Activated naive CD8-positive, alpha-beta T cell (primary cell): ENCODE data around the gene COL16A1.

Experiments used
- H3K27ac Mint-ChIP-seq: one replicate; pipeline ENCODE4 v1.8.0; 2021; ENCODE audit warnings: mixed read lengths
- H3K27me3 Mint-ChIP-seq: one replicate; pipeline ENCODE4 v1.8.0; 2021; ENCODE audit warnings: mixed read lengths
- H3K36me3 Mint-ChIP-seq: one replicate; pipeline ENCODE4 v1.8.0; 2021; ENCODE audit warnings: mixed read lengths
- H3K4me1 Mint-ChIP-seq: one replicate; pipeline ENCODE4 v1.8.0; 2021; ENCODE audit warnings: low read depth, mixed read lengths
- H3K4me3 Mint-ChIP-seq: one replicate; pipeline ENCODE4 v1.8.0; 2021; ENCODE audit warnings: mild to moderate bottlenecking, mixed read lengths
- H3K9me3 Mint-ChIP-seq: one replicate; pipeline ENCODE4 v1.8.0; 2021; ENCODE audit warnings: low read depth, mixed read lengths

COL16A1 gene

DNA sequence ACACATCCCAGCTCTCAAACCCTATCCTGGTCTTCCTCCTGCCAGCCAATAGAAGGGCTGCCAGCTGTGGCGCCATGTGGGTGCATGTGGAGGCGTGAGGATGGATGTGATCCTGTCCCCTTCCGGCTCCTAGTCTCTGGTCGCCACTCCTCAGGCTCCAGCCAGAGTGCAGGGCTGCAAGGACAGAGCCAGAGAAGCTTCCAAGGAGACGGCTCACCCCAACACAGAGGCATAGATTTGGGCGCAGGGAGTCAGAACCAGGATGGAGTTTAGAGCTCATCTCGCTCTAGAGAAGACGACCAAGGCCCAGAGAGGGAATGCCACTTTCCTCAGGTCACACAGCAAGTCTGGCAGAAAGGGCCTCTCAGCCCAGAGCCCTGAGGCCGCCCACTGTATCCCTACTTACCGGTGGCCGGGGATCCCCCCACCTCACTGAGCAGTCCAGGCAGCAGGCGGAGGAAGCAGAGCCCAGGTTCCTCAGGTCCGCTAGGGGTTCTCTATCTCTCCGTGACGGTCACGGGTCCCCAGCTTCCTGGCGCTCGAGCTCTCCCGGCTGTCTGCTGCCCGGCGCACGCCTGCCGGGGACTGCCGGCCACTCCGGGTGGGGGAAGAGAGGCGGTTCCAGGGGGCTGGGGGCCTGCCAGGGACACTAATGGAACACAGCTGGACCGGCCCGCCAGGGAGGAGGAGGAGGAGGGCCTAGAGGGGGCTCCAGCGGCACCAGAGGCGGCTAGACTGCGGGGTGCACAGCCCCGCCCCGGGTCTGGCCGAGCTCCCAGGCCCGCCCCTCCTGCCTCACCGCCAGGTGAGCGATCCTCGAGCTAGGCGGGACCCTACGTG lies at the start of gene COL16A1:
Gene COL16A1, minus strand, starts transcription at position 587 of the 840 bp plus-strand sequence. CDS start 1,824 bp downstream, outside the sequence.
- H3K27ac Mint-ChIP-seq = peak within 1 kb of the TSS; percentile 17
- H3K27me3 Mint-ChIP-seq = peaks cover 29% of the 10 kb centered on the region
- H3K36me3 Mint-ChIP-seq = no peaks in the 10 kb centered on the region
- H3K9me3 Mint-ChIP-seq = no peaks in the 10 kb centered on the region
- H3K4me3 Mint-ChIP-seq = peak within 1 kb of the TSS; percentile 60
- H3K4me1 Mint-ChIP-seq = peaks cover 44% of the 10 kb centered on the region

DNA sequence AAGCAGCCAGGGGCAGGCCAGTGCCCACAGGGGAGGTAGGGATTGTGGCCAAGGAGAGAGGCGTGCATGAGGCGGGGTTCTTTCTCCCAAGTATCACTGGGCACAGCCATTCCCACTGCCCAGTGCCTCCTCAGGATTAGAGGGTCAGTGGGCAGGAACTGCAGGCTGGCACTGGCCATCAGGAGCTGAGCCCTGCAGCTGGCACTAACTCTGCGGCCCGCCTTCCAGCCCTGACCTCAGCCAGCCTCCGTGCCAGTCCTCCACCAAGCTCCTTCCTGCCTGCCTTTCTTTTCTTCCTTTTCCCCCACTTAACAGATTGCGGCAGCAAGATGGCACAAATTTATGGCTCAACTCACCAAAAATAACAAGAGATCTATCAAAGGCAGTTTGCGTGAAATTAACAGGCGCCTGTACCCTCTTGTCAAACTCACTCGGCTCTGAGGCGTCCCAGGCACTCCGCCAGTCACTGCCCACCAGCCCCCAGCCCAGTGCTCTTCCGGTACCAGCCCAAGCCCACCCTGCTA lies 49.2 kb upstream of the COL16A1 start:
- Mint-ChIP-seq H3K36me3 (no peaks in the 10 kb centered on the region), H3K4me3 (no peak overlapping the region), H3K9me3 (no peaks in the 10 kb centered on the region), H3K27ac (no peak overlapping the region), H3K27me3 (peaks cover 1% of the 10 kb centered on the region), H3K4me1 (peaks cover 20% of the 10 kb centered on the region)

DNA sequence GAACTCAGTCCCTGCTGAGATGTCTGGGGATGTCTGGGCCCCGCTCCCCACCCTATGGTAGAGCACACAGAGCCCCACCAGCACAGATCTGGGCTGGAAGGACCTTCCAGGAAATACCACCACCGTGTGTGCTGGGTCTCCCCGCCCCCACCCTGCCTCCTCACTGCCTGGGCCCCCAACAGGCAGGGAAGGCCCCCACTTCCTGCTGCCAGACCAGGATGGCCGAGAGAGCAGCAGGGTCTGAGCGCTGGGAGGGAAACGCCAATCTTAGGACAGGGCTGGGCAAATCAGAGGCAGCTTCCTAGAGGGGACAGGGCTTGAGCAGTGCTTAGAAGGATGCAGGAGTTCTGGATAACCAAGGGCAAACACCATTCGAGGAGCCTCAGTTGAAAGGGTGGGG lies 48.4 kb upstream of the COL16A1 start:
- no peaks in the 10 kb centered on the region for H3K36me3 Mint-ChIP-seq
- no peaks in the 10 kb centered on the region for H3K9me3 Mint-ChIP-seq
- peaks cover 20% of the 10 kb centered on the region for H3K4me1 Mint-ChIP-seq
- H3K4me3 Mint-ChIP-seq = no peak overlapping the region
- H3K27me3 Mint-ChIP-seq = peaks cover 3% of the 10 kb centered on the region
- H3K27ac Mint-ChIP-seq = no peak overlapping the region

DNA sequence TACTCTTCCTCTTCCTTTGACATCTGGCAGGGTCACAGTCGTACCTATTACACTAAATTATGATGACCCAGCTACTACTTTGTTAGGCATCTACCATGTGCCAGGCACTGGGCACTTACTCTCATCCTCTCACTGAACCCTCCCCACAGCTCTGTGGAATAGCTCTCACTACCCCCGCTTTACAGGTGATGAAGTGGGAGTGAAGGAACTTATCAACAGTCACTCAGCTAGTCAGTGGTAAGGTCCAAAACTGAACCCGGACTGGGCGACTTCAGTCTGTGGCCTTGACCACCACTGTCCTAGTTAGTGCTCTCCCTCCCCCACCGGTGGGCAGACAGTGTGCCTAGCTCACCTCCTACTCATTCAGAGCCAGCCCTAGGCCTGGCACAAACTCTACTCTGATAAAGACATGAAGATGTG lies 48.0 kb upstream of the COL16A1 start:
- H3K4me3 Mint-ChIP-seq = no peak overlapping the region
- peaks cover 7% of the 10 kb centered on the region for H3K27me3 Mint-ChIP-seq
- no peaks in the 10 kb centered on the region for H3K9me3 Mint-ChIP-seq
- H3K27ac Mint-ChIP-seq = no peak overlapping the region
- no peaks in the 10 kb centered on the region for H3K36me3 Mint-ChIP-seq
- peaks cover 20% of the 10 kb centered on the region for H3K4me1 Mint-ChIP-seq

DNA sequence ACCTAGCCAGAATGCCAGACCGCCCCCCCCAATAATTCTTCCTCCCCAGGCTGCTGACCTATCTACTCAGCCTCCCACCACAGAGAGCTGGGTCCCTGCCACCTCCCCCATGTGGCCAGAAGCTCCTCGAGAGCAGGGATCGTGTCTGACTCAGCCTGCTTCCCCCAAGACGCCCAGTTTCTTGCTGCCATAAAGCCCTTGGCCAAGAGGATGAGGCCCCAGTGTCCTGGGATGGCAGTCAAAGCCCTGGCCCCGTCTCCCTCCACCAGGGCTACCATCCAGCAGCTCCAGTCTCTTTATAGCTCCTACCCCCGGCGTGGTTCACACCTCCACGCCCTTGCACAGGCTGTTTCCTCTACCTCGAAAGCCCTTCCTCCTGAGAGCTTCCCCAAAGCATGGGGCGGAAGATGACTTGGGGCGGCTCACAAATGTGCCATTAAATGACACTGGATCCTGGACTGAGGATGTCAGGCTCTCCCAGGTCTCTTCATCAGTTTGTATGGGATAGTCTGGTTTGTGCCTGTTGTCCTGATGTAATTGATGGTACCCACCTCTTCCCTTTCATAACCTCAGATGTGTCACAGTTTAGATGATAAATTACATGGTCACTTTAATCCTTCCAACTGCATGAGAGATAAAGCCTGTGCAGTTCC lies 47.2 kb upstream of the COL16A1 start:
- Mint-ChIP-seq H3K4me1 (peaks cover 20% of the 10 kb centered on the region), H3K4me3 (no peak overlapping the region), H3K27me3 (peaks cover 8% of the 10 kb centered on the region), H3K27ac (no peak overlapping the region), H3K36me3 (no peaks in the 10 kb centered on the region), H3K9me3 (no peaks in the 10 kb centered on the region)

DNA sequence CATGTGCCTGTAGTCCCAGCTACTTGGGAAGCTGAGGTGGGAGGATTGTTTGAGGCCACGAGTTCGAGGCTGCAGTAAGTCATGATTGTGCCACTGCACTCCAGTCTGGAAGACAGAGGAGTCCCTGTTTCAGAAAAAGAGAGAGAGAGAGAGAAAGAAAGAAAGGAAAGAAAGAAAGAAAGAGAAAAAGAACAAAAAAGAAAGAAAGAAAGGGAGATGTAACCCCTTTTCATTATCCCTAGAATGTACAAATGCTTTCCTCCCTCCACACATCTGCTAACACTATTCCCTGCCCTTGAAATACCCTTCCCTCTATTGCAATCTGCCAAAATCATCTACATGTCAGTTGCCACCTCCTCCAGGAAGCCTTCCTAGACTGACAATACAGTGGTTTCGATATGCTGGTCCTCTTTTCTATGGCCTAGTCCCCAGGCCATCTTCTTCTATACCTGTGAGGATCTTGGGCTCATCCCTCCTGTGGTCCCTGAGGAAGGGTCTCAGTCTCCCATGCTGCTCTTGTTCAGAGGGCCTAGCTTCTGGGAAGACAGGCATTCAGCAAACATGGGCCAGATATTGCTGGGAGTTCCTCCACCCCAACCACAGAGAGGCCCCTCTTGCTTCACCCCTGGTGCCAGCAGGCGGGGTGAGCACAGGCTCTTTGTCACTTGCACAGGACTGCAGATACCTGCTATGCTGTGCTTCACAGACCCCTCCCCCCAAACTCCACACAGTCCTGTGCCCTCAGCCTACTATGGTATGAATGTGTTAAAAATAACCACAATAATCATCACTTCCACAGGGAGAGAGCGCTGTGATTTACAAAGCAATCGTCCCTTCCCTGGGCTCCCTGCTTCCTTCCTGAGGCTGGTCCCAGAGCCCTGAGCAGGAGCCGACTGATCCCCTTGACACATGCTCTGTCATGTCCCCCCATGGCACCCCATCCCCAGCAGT lies 46.2 kb upstream of the COL16A1 start:
- Mint-ChIP-seq H3K4me1 (peaks cover 20% of the 10 kb centered on the region), H3K27me3 (peaks cover 8% of the 10 kb centered on the region), H3K27ac (no peak overlapping the region), H3K9me3 (no peaks in the 10 kb centered on the region), H3K4me3 (no peak overlapping the region), H3K36me3 (no peaks in the 10 kb centered on the region)

DNA sequence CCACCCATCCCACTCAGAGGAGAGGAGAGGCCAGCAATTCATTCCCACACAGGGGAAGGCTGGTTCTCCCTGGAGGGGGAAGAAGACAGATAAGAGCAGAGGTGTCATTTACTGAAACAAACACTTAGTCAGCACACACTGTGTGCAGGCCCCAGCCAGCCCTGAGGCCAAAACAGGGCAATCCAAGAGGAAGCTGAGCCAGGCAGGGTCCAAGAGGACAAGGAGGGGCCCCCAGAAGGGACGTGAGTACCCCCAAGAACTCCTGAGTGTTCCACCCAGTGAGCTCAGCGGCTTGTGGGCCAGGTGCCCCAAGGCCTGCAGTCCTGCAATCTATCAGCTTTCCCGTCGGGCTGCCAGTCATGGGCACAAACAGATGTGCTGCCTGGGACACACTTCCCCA lies 44.5 kb upstream of the COL16A1 start:
- peaks cover 8% of the 10 kb centered on the region for H3K27me3 Mint-ChIP-seq
- no peaks in the 10 kb centered on the region for H3K9me3 Mint-ChIP-seq
- H3K36me3 Mint-ChIP-seq = no peaks in the 10 kb centered on the region
- no peak overlapping the region for H3K4me3 Mint-ChIP-seq
- no peak overlapping the region for H3K27ac Mint-ChIP-seq
- H3K4me1 Mint-ChIP-seq = peaks cover 20% of the 10 kb centered on the region

DNA sequence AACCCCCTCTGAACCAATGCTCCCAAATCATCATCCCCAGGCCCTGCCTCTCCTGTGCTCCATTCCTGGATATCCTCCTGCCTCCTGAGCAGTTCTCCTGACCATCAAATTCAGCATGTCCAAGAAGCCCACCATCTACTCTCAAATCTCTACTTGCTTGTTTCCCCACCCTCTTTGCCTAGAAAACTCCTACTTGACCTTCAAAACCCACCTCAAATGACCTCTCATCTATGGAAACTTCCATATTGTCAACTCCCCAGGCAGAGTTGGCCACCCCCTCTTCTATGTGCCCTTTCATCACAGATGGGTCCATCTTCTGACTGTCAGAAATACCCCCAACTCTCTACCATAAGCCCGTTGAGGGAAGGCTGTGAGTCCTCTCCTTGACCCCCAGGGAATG lies 43.5 kb upstream of the COL16A1 start:
- Mint-ChIP-seq H3K36me3 (no peaks in the 10 kb centered on the region), H3K9me3 (no peaks in the 10 kb centered on the region), H3K27ac (no peak overlapping the region), H3K4me1 (peaks cover 17% of the 10 kb centered on the region), H3K4me3 (no peak overlapping the region), H3K27me3 (peaks cover 8% of the 10 kb centered on the region)

DNA sequence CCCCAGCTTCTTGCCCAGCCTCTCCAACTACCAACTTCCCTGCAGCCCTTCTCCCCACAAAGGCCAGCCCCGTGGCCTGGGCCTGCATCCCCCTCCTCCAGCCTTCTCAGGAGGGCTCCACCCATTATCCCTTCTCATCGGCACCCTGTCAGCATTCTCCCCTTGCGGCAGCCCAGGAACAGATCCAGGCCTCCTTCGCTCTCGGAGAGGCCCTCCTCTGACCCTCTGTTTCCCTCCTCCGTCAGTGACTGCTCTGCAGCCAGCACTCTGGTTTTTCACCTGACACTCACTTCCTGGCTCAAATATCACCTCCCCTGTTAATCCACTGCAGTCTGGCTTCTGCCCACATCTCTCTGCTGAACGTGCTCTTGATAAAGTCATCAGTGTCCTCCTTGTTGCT lies 42.9 kb upstream of the COL16A1 start:
- Mint-ChIP-seq H3K4me3 (no peak overlapping the region), H3K4me1 (peaks cover 11% of the 10 kb centered on the region), H3K27ac (no peak overlapping the region), H3K9me3 (no peaks in the 10 kb centered on the region), H3K27me3 (peaks cover 8% of the 10 kb centered on the region), H3K36me3 (no peaks in the 10 kb centered on the region)

DNA sequence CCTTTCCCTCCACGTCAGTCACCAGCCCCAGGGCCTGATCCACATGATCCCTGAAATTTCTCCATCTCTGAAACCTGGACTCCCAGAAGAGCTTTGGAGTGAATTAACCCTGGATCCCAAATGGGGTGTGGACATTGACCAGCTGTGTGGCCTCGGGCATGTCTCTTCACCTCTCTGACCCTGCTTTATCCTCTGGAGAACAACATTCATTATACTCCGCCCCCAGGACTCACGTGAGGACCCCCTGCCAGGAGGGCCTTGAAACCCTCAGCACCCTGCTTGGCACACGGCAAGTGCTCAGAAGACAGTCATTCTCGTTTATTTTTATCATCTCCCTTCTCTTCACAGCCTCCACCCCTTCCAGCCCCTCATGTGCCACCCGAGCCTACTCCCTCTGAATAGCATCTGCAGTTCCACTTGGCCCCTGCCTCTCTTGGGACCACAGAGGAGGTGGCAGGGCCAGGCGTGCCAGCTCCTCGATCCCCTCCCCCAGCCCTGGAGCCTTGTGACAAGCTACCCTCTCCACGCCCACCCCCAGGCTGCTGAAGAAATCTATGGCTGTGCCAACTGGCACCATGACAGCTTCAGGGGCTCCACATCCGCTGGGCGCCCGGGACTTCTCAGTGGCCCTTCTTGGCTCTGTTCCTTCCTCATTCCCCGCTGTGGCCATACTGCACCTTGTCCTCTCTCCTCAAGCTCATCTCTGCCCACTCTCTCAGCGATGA lies 42.3 kb upstream of the COL16A1 start:
- H3K4me3 Mint-ChIP-seq = no peak overlapping the region
- H3K36me3 Mint-ChIP-seq = no peaks in the 10 kb centered on the region
- H3K4me1 Mint-ChIP-seq = peaks cover 7% of the 10 kb centered on the region
- H3K27ac Mint-ChIP-seq = no peak overlapping the region
- peaks cover 8% of the 10 kb centered on the region for H3K27me3 Mint-ChIP-seq
- no peaks in the 10 kb centered on the region for H3K9me3 Mint-ChIP-seq

DNA sequence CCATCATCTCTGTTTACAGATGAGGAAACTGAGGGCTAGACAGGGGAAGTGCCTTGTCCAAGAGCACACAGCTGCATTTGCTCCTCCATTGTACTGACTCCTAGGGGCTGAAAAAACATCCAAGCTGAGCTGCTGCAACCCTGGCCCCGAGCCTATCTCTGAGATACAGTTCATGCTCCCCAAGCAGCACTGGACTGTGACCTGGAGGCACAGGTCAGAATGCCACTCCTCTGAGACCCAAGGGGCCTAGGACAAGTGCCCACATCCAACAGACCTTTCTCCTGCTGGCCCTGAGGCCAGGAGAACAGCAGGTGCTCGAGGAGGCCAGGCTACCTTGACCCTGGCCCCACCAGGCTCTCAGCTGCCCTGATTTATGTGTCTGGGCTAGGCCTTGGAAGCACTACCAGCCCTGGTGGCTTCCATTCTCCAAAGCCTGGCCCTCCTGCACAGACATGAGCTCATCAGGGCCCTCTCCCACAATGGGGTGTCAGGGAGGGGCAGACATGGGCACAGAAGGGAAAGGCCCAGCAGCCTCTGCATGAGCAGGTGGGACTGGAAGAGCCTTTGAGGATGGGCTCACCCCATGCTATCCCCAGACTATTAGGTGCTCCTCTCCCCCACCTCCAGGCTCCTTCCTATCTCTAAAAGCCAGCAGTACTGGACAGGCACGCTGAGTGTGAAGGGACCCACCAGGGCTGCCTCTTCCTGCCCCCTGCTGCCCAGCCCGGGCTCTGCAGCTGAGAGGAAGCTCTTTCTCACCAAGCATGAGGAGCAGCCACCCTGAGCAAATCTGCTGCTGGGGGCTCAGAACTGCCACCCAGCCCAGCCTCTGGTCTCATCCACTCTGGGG lies 41.5 kb upstream of the COL16A1 start:
- Mint-ChIP-seq H3K4me3 (no peak overlapping the region), H3K27ac (no peak overlapping the region), H3K27me3 (peaks cover 8% of the 10 kb centered on the region)

DNA sequence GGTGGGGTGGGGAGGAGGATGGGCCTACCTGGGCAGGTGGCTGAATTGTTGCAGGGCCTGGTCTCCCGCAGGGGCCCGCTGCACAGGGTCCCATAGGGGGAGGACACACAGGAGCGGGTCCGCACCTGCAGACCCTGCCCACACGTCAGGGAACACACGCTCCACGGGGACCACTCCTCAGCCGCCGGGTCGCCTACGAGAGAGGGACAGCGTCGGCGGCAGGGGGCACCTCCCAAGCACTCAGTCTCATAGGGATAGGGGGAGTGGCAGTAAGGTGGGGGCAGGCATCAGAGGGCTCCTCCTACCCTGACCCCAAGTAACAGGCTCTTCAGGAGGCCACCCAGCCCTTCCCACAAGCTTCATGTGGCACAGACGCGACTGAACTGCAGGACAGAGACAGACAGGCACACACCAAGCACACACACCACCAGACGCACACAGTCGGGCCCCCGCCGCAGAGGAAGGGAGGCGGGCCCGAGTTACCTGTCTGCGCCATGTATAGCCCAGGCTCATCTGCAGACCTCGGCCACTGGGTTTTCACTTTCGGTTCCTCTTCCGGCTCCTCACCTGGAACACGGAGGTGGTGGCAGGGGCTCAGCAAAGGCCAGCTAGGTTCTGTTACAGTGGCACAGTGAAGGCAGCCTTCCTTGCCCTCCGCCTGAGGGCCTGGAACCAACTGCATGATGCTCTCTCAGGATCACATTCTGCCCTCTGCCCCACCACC lies 40.5 kb upstream of the COL16A1 start:
- no peaks in the 10 kb centered on the region for H3K36me3 Mint-ChIP-seq
- H3K4me3 Mint-ChIP-seq = no peak overlapping the region
- H3K9me3 Mint-ChIP-seq = no peaks in the 10 kb centered on the region
- peaks cover 7% of the 10 kb centered on the region for H3K27me3 Mint-ChIP-seq
- peaks cover 4% of the 10 kb centered on the region for H3K4me1 Mint-ChIP-seq
- no peak overlapping the region for H3K27ac Mint-ChIP-seq

More for the DNA sequence above, 41.5 kb upstream of the COL16A1 start:
- Mint-ChIP-seq H3K36me3 (no peaks in the 10 kb centered on the region), H3K9me3 (no peaks in the 10 kb centered on the region), H3K4me1 (no peaks in the 10 kb centered on the region)
